Liver (tissue), 3 donors: Measurements from ENCODE around the gene OTUD6A.

Experiments used
- EGR1 ChIP-seq, 2 donors: IDR thresholded peaks; 2 replicates each; pipeline ENCODE4 v1.6.1; 2016 to 2018; ENCODE audit warnings: antibody characterized with exemption in 2 of 2, low read depth in 2 of 2
- SP1 ChIP-seq: IDR thresholded peaks from 2 replicates; pipeline ENCODE4 v1.6.1; 2018; ENCODE audit warnings: antibody characterized with exemption, mild to moderate bottlenecking
- TAF1 ChIP-seq: conservative IDR thresholded peaks from 2 replicates; pipeline ENCODE4 v1.6.1; 2016; ENCODE audit warnings: antibody characterized with exemption, mild to moderate bottlenecking
- YY1 ChIP-seq: IDR thresholded peaks from 2 replicates; pipeline ENCODE4 v1.6.1; 2016; ENCODE audit warnings: antibody characterized with exemption, mild to moderate bottlenecking
- ZBTB33 ChIP-seq: IDR thresholded peaks from 2 replicates; pipeline ENCODE4 v1.6.1; 2016; ENCODE audit warnings: antibody characterized with exemption
- TF ChIP-seq, protein P1 (sequence below): fragments of 150-350 bp; IDR thresholded peaks from 2 replicates; pipeline ENCODE4 v1.5.1; 2017; ENCODE audit warnings: improper control_type of control experiment, low read depth, low read length; ENCODE audit not compliant: missing input control
- TF ChIP-seq, protein P2 (sequence below): IDR thresholded peaks from 2 replicates; pipeline ENCODE4 v1.6.1; 2016; ENCODE audit warnings: antibody characterized with exemption
- TF ChIP-seq, protein P3 (sequence below): IDR thresholded peaks from 2 replicates; pipeline ENCODE4 v1.6.1; 2016; ENCODE audit warnings: antibody characterized with exemption, mild to moderate bottlenecking
- donor health status: healthy.
- donor health status: healthy.

DNA sequence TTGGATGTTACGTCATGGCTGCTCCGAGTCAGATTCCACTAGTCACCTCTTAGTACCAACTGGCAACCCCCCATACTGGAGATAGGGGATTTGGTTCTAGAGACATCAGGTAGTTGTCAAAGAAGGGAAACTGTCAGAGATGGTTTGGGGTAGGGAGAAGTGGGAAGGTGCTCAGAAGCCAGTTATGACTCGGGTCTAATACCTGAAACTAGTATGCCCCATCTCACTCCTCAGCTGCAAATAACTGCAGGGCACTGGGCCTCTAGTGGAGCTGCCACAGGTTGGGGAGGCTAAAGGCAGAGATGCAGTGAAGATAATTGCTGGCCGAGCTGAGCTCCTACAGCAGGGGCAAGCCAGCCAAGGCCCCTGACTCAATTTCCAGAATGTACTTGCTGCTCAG is 30.0 kb downstream of the OTUD6A start:
- TF ChIP-seq, protein P1, sequence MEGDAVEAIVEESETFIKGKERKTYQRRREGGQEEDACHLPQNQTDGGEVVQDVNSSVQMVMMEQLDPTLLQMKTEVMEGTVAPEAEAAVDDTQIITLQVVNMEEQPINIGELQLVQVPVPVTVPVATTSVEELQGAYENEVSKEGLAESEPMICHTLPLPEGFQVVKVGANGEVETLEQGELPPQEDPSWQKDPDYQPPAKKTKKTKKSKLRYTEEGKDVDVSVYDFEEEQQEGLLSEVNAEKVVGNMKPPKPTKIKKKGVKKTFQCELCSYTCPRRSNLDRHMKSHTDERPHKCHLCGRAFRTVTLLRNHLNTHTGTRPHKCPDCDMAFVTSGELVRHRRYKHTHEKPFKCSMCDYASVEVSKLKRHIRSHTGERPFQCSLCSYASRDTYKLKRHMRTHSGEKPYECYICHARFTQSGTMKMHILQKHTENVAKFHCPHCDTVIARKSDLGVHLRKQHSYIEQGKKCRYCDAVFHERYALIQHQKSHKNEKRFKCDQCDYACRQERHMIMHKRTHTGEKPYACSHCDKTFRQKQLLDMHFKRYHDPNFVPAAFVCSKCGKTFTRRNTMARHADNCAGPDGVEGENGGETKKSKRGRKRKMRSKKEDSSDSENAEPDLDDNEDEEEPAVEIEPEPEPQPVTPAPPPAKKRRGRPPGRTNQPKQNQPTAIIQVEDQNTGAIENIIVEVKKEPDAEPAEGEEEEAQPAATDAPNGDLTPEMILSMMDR, result no peak
- TF ChIP-seq YY1 (no peak), TAF1 (no peak), ZBTB33 (no peak), EGR1 (IDR thresholded peaks at IDR 0.05; ENCODE audit: low read depth in 2 of 2) (no peak), SP1 (no peak)
- TF ChIP-seq, protein P2, sequence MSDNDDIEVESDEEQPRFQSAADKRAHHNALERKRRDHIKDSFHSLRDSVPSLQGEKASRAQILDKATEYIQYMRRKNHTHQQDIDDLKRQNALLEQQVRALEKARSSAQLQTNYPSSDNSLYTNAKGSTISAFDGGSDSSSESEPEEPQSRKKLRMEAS, result no peak
- TF ChIP-seq, protein P3, sequence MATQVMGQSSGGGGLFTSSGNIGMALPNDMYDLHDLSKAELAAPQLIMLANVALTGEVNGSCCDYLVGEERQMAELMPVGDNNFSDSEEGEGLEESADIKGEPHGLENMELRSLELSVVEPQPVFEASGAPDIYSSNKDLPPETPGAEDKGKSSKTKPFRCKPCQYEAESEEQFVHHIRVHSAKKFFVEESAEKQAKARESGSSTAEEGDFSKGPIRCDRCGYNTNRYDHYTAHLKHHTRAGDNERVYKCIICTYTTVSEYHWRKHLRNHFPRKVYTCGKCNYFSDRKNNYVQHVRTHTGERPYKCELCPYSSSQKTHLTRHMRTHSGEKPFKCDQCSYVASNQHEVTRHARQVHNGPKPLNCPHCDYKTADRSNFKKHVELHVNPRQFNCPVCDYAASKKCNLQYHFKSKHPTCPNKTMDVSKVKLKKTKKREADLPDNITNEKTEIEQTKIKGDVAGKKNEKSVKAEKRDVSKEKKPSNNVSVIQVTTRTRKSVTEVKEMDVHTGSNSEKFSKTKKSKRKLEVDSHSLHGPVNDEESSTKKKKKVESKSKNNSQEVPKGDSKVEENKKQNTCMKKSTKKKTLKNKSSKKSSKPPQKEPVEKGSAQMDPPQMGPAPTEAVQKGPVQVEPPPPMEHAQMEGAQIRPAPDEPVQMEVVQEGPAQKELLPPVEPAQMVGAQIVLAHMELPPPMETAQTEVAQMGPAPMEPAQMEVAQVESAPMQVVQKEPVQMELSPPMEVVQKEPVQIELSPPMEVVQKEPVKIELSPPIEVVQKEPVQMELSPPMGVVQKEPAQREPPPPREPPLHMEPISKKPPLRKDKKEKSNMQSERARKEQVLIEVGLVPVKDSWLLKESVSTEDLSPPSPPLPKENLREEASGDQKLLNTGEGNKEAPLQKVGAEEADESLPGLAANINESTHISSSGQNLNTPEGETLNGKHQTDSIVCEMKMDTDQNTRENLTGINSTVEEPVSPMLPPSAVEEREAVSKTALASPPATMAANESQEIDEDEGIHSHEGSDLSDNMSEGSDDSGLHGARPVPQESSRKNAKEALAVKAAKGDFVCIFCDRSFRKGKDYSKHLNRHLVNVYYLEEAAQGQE, result no peak
